Esophagus muscularis mucosa (tissue), 2 donors: ENCODE measurements around the gene ANXA2.

Source experiments
- POLR2A ChIP-seq: fragments of 450-650 bp; IDR thresholded peaks from one replicate; pipeline ENCODE4 v1.6.1; 2017; ENCODE audit warnings: antibody characterized with exemption, moderate library complexity, mild to moderate bottlenecking, low read depth
- POLR2AphosphoS5 ChIP-seq, 2 donors: sonication (generic); formaldehyde crosslinking; IDR thresholded peaks; one replicate each; pipeline ENCODE4 v1.6.1; 2017; ENCODE audit warnings: antibody characterized with exemption in 2 of 2

DNA sequence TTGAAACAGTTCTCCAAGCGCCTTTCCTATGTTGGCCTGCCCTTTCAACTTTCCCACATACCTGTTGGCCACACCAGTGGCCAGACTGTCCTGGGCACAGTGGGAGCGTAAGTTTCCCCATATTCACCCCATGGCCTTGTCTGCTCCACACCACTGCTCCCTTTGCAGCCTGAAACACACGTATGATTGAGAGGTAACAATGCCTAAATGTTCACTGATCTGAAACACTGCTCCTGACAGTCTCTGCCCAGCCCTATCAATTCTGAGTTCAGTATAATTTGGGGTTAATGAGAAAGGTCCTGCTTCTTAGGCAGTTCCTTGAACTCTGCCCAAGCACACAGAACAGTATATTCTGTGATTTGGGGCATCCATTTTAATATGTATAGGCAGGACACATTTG is 52.2 kb downstream of the ANXA2 start:
- TF ChIP-seq POLR2AphosphoS5 (IDR thresholded peaks at IDR 0.05), result no peak
- TF ChIP-seq POLR2A, result no peak
